H9 (cell line): ENCODE results near the gene CFAP73. TPM values are rescaled to one million over a fixed set of nuclear protein-coding genes. Genes with fewer than 3 reads are reported as not detected.
A peak's percentile ranks its signal among the peaks of the same experiment; 100 is the strongest.

Source experiments
- DNase-seq: peaks from one replicate; pipeline ENCODE4 v3.0.0-alpha.2; 2017
- H2AFZ ChIP-seq: one replicate; pipeline ENCODE4 v1.6.1; 2013; ENCODE audit warnings: mild to moderate bottlenecking, low read length, control low read depth, moderate library complexity
- H2AK5ac ChIP-seq: 2 replicates; pipeline ENCODE4 v1.6.1; 2013; ENCODE audit warnings: low read length, control low read depth, mixed read lengths; ENCODE audit not compliant: insufficient read length
- H2BK120ac ChIP-seq: one replicate; pipeline ENCODE4 v1.6.1; 2013; ENCODE audit warnings: low read depth, mild to moderate bottlenecking, low read length, control low read depth, inconsistent platforms; ENCODE audit not compliant: poor library complexity, severe bottlenecking
- H2BK12ac ChIP-seq: 2 replicates; pipeline ENCODE4 v1.6.1; 2013; ENCODE audit warnings: low read length, control low read depth, mixed read lengths, low read depth; ENCODE audit not compliant: insufficient read length
- H2BK15ac ChIP-seq: 2 replicates; pipeline ENCODE4 v1.6.1; 2013; ENCODE audit warnings: low read depth, low read length, control low read depth
- H2BK20ac ChIP-seq: one replicate; pipeline ENCODE4 v1.6.1; 2013; ENCODE audit warnings: low read depth, mild to moderate bottlenecking, low read length, control low read depth, inconsistent platforms; ENCODE audit not compliant: poor library complexity, severe bottlenecking
- H2BK5ac ChIP-seq: 2 replicates; pipeline ENCODE4 v1.6.1; 2013; ENCODE audit warnings: low read length, control low read depth, mixed read lengths; ENCODE audit not compliant: insufficient read length
- H3K14ac ChIP-seq: 2 replicates; pipeline ENCODE4 v1.6.1; 2013; ENCODE audit warnings: low read length, control low read depth; ENCODE audit not compliant: insufficient read depth
- H3K18ac ChIP-seq: 2 replicates; pipeline ENCODE4 v1.6.1; 2013; ENCODE audit warnings: low read depth, mild to moderate bottlenecking, mixed read lengths, low read length, control low read depth; ENCODE audit not compliant: insufficient read length
- H3K23ac ChIP-seq: 2 replicates; pipeline ENCODE4 v1.6.1; 2013; ENCODE audit warnings: low read length, control low read depth, mixed read lengths, low read depth; ENCODE audit not compliant: insufficient read length
- H3K23me2 ChIP-seq: 2 replicates; pipeline ENCODE4 v1.6.1; 2013; ENCODE audit warnings: low read depth, mild to moderate bottlenecking, mixed read lengths, low read length, control low read depth; ENCODE audit not compliant: insufficient read length, poor library complexity, severe bottlenecking
- H3K27ac ChIP-seq: 2 replicates; pipeline ENCODE4 v1.5.1; 2013; ENCODE audit warnings: low read length, control low read depth, mixed read lengths, low read depth; ENCODE audit not compliant: insufficient read length
- H3K27me3 ChIP-seq: 2 replicates; pipeline ENCODE4 v1.6.1; 2013; ENCODE audit warnings: low read length, control low read depth, inconsistent platforms; ENCODE audit not compliant: insufficient read depth
- H3K4ac ChIP-seq: 2 replicates; pipeline ENCODE4 v1.6.1; 2013; ENCODE audit warnings: low read depth, mild to moderate bottlenecking, control low read depth, inconsistent platforms, low read length, moderate library complexity
- H3K4me1 ChIP-seq: 2 replicates; pipeline ENCODE4 v1.6.1; 2013; ENCODE audit warnings: low read length, control low read depth, inconsistent platforms; ENCODE audit not compliant: insufficient read depth
- H3K4me2 ChIP-seq: 2 replicates; pipeline ENCODE4 v1.6.1; 2013; ENCODE audit warnings: low read length, control low read depth, mixed read lengths; ENCODE audit not compliant: insufficient read length, insufficient read depth
- H3K56ac ChIP-seq: 2 replicates; pipeline ENCODE4 v1.6.1; 2013; ENCODE audit warnings: low read depth, mild to moderate bottlenecking, mixed read lengths, low read length, control low read depth; ENCODE audit not compliant: insufficient read length
- H3K79me1 ChIP-seq: 2 replicates; pipeline ENCODE4 v1.6.1; 2013; ENCODE audit warnings: low read depth, mild to moderate bottlenecking, moderate library complexity, low read length, control low read depth, inconsistent platforms; ENCODE audit not compliant: insufficient read depth, poor library complexity, severe bottlenecking
- H3K79me2 ChIP-seq: 2 replicates; pipeline ENCODE4 v1.6.1; 2013; ENCODE audit warnings: low read length, control low read depth, inconsistent platforms; ENCODE audit not compliant: insufficient read depth
- H3K9ac ChIP-seq: 2 replicates; pipeline ENCODE4 v1.6.1; 2013; ENCODE audit warnings: low read length, control low read depth, mixed read lengths; ENCODE audit not compliant: insufficient read length; ENCODE audit errors: extremely low read depth
- H3K9me3 ChIP-seq: one replicate; pipeline ENCODE4 v1.6.1; 2013; ENCODE audit warnings: low read depth, low read length, inconsistent platforms; ENCODE audit not compliant: control insufficient read depth
- H3T11ph ChIP-seq: one replicate; pipeline ENCODE4 v1.6.1; 2013; ENCODE audit warnings: mild to moderate bottlenecking, low read length, control low read depth, inconsistent platforms
- H4K20me1 ChIP-seq: one replicate; pipeline ENCODE4 v1.6.1; 2013; ENCODE audit not compliant: control insufficient read depth, insufficient read length, insufficient read depth
- H4K5ac ChIP-seq: 2 replicates; pipeline ENCODE4 v1.6.1; 2013; ENCODE audit warnings: low read depth, mild to moderate bottlenecking, mixed read lengths, low read length, control low read depth; ENCODE audit not compliant: insufficient read length
- H4K8ac ChIP-seq: replicated peaks from 2 replicates; pipeline ENCODE4 v1.6.1; 2013; ENCODE audit warnings: low read length, control low read depth, mixed read lengths, low read depth; ENCODE audit not compliant: insufficient read length
- H4K91ac ChIP-seq: 2 replicates; pipeline ENCODE4 v1.6.1; 2013; ENCODE audit warnings: low read depth, mild to moderate bottlenecking, moderate library complexity, mixed read lengths, low read length, control low read depth; ENCODE audit not compliant: insufficient read length
- H3K27ac Mint-ChIP-seq, 3 experiments: 2 replicates in 2 of 3; 3 replicates in 1 of 3; pipeline ENCODE4 v1.8.0; 2020 to 2021; ENCODE audit warnings: mixed read lengths in 3 of 3, mild to moderate bottlenecking in 1 of 3, moderate library complexity in 1 of 3
- H3K27me3 Mint-ChIP-seq: 2 replicates; pipeline ENCODE4 v1.8.0; 2021; ENCODE audit warnings: low read depth, mild to moderate bottlenecking, moderate library complexity, mixed read lengths
- H3K36me3 Mint-ChIP-seq, 3 experiments: 2 replicates in 2 of 3; 3 replicates in 1 of 3; pipeline ENCODE4 v1.8.0; 2020 to 2021; ENCODE audit warnings: low read depth in 3 of 3, mixed read lengths in 3 of 3; ENCODE audit not compliant: insufficient read depth in 1 of 3
- H3K4me1 Mint-ChIP-seq, 2 experiments: 2 replicates each; pipeline ENCODE4 v1.8.0; 2020; ENCODE audit warnings: mixed read lengths in 2 of 2
- H3K4me3 Mint-ChIP-seq, 2 experiments: 2 replicates in 1 of 2; 3 replicates in 1 of 2; pipeline ENCODE4 v1.8.0; 2020 to 2021; ENCODE audit warnings: mild to moderate bottlenecking in 2 of 2, mixed read lengths in 2 of 2, moderate library complexity in 1 of 2
- H3K9me3 Mint-ChIP-seq, 2 experiments: 2 replicates in 1 of 2; 3 replicates in 1 of 2; pipeline ENCODE4 v1.8.0; 2020; ENCODE audit warnings: mild to moderate bottlenecking in 2 of 2, mixed read lengths in 2 of 2, moderate library complexity in 1 of 2
- CTCF ChIP-seq: fragments of 200-600 bp; sonication (generic); conservative IDR thresholded peaks from 3 replicates; pipeline ENCODE4 v1.8.0; 2021; ENCODE audit warnings: antibody characterized with exemption, mild to moderate bottlenecking
- WGBS: extraction: QIAGEN DNeasy Blood & Tissue Kit; methylation state at CpG from one replicate; pipeline ENCODE4 v1.1.7; 2013; ENCODE audit warnings: missing lambda C conversion rate, low lambda C conversion rate, mixed read lengths; ENCODE audit not compliant: insufficient read length; ENCODE audit errors: extremely low coverage; 5-methylcytosine and 5-hydroxymethylcytosine counted together
- total RNA-seq: library from RNA; stranded (reverse); gene quantifications from 2 replicates; pipeline ENCODE4 v1.2.1, GENCODE V29; 2021

Gene CFAP73
- total RNA-seq, 1 experiment from 2014 or later = not detected

GRCh38 chr12:113134521-113134951 lies 15.0 kb upstream of the CFAP73 start:
- H3K79me2 ChIP-seq = no peaks in the 10 kb centered on the region
- H4K20me1 ChIP-seq = no peaks in the 10 kb centered on the region
- H3K4me2 ChIP-seq = peak overlapping the region; percentile 46
- no peak overlapping the region for H3K18ac ChIP-seq
- DNase-seq = no peak
- no peak overlapping the region for H3T11ph ChIP-seq
- H3K36me3 Mint-ChIP-seq = no peaks in the 10 kb centered on the region
- no peak overlapping the region for H2BK15ac ChIP-seq
- no peaks in the 10 kb centered on the region for H3K27me3 ChIP-seq
- no peak overlapping the region for H4K5ac ChIP-seq
- no peak overlapping the region; the same call in 1 of the 2 replicates for H3K14ac ChIP-seq
- no peak overlapping the region for H4K91ac ChIP-seq
- no CpG with 5 or more reads among the region's 6 CpGs for WGBS
- H2BK20ac ChIP-seq = no peak overlapping the region
- peaks cover 12 to 20% of the 10 kb centered on the region in 2 experiments for H3K4me1 Mint-ChIP-seq
- H3K4me1 ChIP-seq = no peaks in the 10 kb centered on the region
- H2BK5ac ChIP-seq = no peak overlapping the region
- no peak overlapping the region for H3K27ac ChIP-seq
- no peaks in the 10 kb centered on the region for H3K79me1 ChIP-seq
- no peak overlapping the region for H3K9ac ChIP-seq
- H4K8ac ChIP-seq = no peak overlapping the region
- H2AFZ ChIP-seq = no peak overlapping the region
- peaks cover 0 to under 1% of the 10 kb centered on the region in 2 experiments; a peak in 2 of 5 replicates for H3K9me3 Mint-ChIP-seq
- H3K23me2 ChIP-seq = peaks cover 12% of the 10 kb centered on the region
- no peak overlapping the region for H3K23ac ChIP-seq
- H2BK120ac ChIP-seq = no peak overlapping the region
- H3K27ac Mint-ChIP-seq = no peak overlapping the region
- peaks cover 36% of the 10 kb centered on the region for H3K27me3 Mint-ChIP-seq
- no peak for TF ChIP-seq CTCF
- no peak overlapping the region for H2AK5ac ChIP-seq
- no peak overlapping the region for H3K56ac ChIP-seq
- H3K4me3 Mint-ChIP-seq = peak overlapping the region; percentile 69 to 84
- no peak overlapping the region for H3K4ac ChIP-seq
- no peaks in the 10 kb centered on the region for H3K9me3 ChIP-seq
- H2BK12ac ChIP-seq = no peak overlapping the region
